GM21515 (cell line): ENCODE results near the gene EGR1.
A peak's percentile ranks its signal among the peaks of the same experiment; 100 is the strongest.

Experiments
- ATAC-seq: cut with Tn5 transposase; IDR thresholded peaks from one replicate; pipeline ENCODE4 v1.9.1; 2021; ENCODE audit not compliant: unreplicated experiment

The EGR1 gene

DNA sequence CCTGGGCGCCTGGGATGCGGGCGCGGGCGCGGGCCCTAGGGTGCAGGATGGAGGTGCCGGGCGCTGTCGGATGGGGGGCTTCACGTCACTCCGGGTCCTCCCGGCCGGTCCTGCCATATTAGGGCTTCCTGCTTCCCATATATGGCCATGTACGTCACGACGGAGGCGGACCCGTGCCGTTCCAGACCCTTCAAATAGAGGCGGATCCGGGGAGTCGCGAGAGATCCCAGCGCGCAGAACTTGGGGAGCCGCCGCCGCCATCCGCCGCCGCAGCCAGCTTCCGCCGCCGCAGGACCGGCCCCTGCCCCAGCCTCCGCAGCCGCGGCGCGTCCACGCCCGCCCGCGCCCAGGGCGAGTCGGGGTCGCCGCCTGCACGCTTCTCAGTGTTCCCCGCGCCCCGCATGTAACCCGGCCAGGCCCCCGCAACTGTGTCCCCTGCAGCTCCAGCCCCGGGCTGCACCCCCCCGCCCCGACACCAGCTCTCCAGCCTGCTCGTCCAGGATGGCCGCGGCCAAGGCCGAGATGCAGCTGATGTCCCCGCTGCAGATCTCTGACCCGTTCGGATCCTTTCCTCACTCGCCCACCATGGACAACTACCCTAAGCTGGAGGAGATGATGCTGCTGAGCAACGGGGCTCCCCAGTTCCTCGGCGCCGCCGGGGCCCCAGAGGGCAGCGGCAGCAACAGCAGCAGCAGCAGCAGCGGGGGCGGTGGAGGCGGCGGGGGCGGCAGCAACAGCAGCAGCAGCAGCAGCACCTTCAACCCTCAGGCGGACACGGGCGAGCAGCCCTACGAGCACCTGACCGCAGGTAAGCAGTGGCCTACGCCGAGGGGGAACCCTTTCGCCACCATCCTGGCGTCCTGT lies at the start of gene EGR1:
Gene EGR1 (plus strand): TSS at position 219 of the 864 bp plus-strand sequence. CDS start 283 bp downstream, at position 502.
- peak; percentile 52 for ATAC-seq

DNA sequence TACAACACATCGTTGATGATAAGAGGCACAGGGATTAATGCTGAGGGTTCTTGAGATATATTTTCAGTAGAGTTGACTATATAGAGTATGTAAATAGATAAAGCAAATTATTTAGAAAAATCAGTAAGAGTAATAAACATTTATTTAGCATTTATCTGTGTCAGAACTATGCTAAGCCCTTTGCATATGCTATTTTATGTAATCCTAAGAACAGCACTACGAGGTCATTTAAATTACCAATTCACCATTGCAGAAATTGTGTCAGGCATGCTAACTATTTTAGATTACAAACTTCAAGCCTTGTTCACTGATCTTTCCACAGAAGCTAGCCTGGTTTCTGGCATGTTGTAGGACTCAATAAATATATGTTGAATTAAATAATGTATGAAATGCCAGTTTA lies 46.8 kb upstream of the EGR1 start:
- ATAC-seq, result no peak

DNA sequence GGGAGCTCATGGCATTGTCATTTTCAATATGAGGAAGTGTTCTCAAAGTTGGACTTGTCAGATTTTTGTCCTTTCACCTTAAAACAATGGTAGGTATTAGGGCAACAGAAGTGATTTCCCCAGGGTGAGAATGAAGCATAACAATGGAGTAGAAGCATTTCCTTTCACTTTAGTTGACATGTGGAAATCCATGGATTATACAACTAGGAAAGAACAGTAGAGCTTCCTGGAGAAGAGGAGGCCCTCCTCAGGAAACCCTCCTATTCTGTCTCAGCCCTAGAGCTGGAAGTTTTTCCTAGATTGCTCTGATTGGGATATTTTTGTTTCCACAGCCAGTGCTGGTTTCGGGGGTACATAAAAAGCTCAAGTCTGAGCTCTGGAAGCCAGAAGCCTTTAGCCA lies 40.2 kb upstream of the EGR1 start:
- ATAC-seq, result no peak

DNA sequence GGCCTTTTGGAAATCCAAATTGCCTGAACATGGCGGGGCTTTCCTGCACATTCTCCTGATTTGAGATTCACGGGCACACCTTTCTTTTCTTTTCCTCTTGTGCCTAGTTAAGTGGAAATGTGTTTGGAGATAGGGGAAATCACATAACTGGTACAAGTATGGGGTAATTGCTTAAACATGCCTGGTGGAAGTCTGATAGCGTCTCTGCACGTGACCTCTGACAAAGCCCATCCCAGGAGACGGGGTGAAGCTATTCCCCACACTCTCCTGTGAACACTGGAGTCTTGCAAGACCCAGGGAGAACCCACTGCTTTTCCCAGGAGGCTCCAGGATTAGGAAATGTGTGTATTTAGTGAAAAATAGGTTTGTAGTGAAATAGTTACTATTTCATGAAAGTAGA lies 29.3 kb upstream of the EGR1 start:
- no peak for ATAC-seq

DNA sequence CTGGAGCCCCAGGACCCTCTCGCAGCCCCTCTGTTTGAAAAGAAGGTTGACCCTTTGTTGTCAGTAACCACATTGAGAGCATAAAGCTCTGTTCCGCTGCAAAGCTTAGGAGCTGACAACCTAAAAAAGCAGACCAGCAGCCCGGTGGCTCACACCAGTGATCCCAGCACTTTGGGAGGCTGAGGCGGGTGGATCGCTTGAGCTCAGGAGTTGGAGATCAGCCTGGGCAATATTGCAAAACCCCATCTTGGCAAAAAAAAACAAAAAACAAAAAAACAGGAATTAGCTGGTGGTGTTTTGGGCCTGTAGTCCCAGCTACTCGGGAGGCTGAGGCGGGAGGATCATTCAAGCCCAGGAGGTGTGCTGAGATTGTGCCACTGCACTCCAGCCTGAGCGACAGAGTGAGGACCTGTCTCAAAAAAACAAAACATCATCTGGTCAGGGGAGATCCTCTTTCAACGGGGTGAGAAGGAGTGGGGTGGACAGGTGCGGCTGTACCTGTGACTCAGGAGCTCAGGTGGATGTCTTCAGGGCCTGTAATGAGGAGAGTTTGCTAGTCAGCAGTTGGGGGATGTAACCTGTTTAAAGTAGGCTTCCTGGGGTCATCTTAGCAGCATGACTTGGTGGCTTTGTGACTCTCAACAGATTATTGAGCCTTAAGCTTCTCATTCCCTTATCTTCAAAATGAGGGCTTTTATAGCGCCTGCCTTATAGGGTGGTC lies 27.1 kb upstream of the EGR1 start:
- ATAC-seq, result peak; percentile 7

DNA sequence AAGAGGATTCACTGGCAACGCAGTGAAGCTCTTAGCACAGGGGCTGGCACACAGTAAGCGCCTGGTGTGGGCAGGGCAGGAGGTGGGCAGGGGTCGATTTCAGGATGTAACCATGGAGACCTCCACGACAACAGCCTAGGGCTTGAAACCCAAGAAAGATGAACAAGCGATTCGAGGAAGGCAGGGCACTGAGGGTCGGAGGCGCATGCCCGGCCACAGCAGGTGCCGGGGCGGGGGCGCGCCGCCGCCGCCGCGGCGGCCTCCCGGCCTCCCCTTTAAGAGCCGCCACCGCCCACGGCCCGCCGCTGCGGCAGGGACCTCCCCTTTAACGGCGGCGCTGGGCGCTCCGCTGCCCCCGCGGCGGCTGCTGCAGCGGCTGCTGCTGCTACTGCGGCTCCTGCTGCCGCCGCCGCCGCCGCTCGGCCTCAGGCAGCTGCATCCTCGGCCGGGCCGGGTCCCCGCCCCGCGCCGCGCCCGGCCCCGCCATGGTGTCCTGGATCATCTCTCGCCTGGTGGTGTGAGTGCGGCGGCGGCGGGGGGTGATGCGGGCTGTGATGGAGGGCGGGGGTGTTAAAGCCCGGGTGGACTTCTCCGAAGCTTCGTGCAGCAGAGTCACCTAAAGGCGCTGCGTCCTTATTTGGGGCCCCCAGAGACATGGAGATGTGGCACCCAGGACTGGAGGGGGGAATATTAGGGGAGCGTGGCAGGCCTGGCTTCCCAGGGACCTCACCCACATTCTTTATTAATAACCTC lies 26.4 kb upstream of the EGR1 start, which contains the start of gene REEP2:
Gene REEP2 (plus strand): TSS at position 334 of the 753 bp plus-strand sequence. CDS start 152 bp downstream, at position 486.
- ATAC-seq, result peak; percentile 67

DNA sequence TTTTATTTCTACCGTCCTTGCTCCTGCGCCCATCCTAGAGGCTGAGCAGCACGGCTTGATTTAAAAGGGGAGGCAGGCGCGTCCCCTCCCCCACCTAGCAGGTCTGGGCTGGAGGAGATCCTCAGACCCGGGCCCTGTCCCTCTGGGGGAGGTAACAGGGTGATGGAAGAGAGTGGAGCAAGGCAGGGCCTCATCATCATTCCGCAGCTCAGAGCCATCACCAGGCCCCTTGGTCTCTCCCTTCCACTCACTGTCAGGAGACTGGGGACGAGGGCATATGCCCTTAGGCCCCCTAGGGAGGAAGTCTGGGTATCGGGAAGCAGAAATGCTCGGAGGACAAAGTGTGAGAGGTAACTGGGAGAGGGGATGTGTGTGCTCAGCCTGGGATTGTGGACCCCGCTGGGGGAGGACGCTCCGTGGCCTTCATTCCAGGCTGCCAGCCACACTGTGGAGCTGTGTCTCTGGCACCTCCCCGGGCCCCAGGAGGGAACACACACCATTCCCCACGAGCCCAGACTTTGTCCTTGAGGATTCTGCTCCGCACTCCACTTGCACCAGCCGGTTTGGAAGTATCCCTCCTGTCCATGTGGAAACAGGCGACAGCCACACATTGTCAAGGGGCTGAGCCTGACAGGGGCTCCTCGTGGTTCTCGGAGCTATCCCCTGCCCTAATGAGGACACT lies 25.7 kb upstream of the EGR1 start:
- ATAC-seq, result no peak

DNA sequence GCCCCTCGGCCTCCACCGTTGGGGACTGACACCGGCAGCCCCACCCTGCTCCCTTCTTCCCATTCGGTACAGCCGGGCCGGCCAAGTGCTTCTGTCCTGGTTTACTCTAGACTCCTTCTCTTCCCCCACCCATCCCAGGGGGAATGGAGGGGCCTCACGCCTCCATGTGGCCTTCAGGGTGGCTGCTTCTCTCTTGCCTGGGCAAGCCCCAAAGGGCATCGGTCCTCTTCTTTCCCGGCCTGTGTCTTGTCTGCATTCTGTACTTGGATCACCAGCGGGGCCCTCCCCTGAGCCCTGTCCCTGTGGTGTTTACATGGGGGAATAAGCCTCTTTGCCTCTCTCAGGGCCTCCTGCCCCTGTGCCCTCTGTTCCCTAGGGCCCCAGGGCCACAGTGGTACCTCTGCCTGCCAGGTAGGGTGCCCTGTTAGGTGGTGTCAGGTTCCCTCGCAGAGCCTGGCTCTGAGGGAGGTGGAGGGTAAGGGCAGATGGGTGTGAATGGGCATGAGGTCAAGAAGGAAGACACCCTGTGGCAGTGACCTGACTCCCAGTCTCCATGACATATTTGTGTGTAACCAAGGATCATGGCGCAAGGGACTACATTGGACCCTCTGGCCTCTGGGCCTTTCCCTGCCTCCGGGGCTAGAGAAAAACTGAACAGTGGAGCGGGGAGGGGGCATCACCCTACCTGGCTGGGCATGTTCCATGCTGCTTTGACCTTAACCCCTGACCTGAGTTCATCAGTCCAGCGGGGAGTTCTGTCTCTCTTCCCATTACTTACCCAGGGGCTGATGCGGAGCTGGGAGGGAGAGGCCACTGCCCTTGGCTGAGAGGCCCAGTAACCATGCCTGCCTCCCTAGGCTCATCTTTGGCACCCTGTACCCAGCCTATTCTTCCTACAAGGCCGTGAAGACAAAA lies 24.9 kb upstream of the EGR1 start:
- ATAC-seq, result no peak

DNA sequence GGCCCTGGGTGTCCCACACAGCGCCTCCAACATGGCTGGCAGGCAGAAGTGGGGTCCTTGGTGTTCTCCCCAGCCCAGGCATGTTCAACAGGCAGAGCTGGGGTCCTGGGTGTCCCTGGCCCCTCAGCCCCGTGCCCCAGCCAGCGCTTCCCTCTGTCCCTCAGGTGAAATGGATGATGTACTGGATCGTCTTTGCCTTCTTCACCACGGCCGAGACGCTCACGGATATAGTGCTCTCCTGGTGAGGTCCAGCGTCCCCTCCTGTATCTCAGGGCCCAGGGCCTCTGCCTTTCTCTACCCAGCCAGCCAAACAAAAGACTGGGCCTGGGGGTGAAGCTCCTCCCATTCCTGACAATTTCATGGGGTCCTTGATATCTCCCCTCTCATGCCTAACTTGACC lies 24.1 kb upstream of the EGR1 start:
- no peak for ATAC-seq

DNA sequence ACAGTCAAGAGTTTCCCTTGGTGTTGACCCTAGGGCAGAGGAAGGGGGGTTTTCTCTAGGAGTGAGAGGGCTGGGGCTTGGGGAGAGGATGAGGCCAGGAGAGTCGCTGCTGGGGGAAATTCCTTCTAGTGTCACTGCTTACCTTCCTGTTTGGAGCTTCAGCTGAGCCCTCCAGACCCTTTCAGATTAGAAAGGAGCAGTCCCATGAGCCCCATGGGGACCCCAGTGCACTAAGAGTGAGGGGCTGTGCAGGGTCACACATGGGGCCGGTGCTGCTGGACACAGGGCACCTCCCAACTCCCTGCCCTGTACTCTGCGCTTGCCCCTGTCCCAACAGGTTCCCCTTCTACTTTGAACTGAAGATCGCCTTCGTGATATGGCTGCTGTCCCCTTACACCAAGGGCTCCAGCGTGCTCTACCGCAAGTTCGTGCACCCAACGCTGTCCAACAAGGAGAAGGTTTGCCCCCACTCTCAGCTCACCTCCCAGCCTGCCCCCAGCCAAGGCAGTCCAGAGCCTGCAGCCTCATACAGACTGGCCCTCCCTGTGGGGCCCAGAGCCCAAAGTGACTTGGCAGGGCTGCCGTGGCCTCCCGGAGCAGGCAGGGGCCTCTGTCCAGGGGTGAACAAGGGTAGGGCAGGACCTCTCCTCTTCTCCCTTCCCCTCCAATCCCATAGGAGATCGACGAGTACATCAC lies 21.1 kb upstream of the EGR1 start:
- ATAC-seq, result no peak

DNA sequence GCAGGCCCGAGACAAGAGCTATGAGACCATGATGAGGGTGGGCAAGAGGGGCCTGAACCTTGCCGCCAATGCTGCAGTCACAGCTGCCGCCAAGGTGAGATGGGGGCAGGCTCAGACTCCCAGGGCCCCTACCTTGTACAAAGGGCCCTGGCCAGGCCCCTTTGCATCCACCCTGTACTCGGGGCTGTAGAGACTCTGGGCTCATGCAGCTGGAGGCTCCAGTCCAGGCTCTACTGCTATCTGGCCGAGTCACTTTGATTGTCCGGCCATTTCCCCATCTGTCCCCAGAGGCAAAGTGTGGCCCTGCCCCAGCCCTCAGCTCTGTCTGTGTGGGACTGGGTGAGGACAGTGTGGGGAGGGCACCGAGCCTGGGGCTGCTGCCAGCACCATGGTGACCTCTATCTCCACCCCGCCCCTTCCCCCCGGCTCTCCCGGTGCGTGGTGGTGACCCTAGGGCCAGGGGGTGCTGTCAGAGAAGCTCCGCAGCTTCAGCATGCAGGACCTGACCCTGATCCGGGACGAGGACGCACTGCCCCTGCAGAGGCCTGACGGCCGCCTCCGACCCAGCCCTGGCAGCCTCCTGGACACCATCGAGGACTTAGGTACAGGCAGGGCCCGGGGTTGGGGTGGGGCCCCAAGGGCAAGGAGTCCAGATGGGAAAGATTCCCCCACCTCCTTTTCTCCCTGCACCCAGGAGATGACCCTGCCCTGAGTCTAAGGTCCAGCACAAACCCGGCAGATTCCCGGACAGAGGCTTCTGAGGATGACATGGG lies 20.3 kb upstream of the EGR1 start:
- no peak for ATAC-seq

DNA sequence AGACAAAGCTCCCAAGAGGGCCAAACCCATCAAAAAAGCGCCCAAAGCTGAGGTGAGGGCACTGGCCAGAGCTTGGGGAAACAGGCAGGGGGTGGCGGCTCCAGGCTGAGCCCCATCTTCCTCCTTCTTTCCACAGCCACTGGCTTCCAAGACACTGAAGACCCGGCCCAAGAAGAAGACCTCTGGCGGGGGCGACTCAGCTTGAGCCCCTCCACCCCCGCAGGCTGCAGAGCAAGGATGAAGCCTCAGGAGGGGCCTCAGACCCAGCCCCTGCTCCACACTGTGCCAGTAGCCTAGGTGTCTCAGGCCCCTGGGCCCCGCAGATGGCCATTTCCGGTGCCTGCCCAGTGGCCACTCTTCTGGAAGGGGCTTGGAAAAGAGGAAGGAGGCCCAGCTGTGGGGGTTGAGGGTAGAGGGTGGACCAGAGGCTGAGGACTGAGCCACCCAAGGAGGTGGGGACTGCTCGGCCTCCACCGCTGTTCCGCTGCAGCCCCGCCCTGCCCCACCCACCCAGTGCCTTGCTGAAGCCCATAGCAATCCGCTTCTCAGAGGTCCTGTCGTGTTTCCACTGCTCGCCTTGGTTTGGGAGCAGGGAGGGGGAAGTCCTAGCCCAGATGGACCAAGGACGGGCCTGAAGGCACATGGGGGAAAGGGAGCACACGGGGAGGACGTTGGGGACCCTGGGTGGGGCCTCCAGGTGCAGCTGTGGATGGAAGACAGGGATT lies 19.6 kb upstream of the EGR1 start:
- ATAC-seq, result no peak

DNA sequence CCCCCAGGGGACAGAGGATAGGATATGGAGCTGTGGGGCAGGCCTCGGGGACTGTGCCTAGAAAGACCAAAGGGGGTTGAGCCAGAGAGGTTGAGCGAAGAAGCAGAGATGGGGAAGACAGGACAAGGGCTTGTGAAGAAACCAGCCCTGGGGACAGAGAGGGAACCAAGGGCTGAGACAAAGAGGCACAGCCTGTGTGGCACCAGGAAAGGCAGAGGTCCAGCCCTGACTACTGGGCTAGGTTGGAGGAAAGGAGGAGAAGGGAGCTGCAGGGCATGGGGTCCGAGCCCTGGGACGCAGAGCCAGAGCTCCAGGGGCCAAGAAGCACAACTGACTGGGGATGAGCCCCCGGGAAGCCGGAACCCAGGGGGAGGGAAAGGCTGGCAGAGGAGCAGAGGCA lies 17.2 kb upstream of the EGR1 start:
- no peak for ATAC-seq

DNA sequence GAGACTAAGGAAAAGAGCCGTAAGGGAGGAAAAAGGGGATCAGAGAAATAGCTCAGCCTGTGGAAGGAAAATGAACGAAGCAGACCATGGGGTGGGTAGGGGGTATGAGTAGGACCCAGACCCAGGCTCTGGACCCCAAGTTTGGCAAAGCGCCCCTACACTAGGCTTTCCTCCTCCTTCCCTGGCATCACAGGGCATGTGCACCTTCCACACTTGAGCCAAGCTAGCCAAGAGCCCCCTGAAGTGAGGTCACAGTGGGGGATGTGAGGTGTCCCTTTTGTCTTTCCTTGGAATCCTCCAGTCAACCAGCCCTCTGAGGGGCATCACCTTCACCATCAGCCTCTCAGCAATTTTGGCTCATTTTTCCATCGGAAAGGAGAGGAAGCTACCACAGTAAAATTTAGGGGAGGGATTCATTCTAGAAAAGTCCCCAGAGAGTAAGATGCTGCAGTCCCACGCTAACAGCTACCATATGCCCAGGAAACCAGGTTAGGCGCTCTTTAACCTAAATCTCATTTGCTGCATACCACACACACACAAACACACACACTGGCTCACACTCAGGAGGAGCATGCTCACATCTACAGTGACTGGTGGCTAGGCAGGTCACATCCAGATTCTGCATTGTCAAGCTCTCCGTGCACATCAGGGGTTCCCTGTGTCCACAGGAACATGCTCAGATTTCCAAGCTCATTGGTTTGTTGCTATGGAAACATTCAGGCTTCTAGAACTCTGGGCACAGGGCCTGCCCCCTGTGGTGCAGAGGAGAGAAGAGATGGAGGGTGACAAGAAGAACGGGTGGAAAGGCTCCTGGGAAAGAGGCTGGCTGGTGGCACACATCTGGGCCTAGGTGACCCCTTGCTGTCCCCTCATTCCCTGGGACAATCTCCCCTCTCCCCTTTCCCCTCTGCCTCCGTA lies 16.5 kb upstream of the EGR1 start:
- no peak for ATAC-seq

DNA sequence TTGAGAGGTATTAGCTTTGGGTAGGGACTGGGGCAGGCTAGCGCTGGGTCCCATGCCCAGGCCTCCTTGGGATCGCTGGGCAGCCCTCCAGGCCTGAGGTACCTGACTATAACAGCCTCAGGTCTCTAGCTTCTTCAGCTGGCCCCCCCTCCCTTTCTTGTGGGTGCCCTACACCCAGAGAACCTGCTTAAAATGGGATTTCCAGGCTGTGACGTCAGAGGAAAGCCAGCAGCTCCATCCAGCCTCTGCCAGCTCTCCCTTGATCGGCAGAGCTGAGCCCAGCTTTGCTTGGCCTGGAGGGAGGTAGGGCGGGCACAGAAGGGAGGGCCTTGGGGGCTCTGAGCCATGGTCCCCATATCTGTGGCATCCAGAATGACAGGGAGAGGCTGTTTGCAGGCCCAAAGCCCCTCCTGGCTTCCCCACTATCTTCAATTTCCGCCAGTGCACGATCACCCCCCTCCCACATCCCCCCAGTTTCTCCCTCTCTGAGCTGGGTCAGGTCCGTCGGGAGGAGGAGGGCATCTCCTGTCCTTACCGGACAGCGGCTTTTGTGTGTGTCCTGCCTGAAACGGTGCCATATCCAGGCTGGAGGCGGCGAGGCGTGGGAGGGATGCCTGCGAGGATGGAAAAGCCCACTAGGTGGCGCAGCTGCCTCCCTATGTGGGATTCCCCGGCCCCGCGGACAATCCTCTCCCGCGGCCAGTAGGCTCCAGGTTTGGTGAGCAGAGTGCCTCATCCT lies 15.6 kb upstream of the EGR1 start:
- peak; percentile 66 for ATAC-seq

DNA sequence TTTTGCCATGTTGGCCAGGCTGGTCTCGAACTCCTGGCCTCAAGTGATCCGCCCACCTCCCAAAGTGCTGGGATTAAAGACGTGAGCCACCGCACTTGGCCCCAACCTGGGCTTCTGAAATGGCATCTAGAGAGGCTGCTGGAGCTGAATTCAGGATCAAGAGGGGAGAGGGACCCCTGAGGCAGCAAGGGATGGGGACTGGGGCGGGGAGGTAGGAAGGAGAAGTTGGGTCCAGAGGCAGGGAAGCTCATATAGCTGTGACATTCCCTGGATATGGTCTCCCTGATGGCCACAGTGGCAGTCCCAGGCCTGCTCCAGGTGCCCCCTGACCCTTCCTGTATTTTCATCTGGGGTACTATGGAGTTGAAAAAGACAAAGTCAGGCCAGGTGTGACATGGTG lies 14.3 kb upstream of the EGR1 start:
- ATAC-seq, result no peak
